ENCODE measurements around the gene NACC1. TPM values are rescaled to one million over a fixed set of nuclear protein-coding genes. Genes with fewer than 3 reads are reported as not detected.

NACC1 gene
- total and polyA plus RNA-seq, 4 donors = 0.86 to 24.7 (median 17.7) TPM

DNA sequence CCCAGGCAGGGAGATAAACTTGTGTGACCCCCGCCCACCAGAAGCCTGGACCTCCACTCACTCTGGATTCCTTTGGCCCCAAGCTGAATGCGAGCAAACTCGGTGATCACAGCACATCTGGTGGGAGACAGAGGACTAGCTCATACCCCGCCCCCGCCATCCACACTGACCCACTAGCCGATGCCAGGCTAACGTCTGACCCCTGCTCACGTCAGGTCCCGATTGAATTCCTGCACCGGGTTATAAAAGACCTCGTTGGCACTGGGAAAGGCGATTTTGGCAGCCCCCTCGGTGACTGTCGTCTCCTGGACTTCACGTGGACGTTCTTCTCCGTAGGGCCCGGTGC lies 2.2 kb upstream of the NACC1 start (continued):
- no peak for TF ChIP-seq REST (IDR thresholded peaks at IDR 0.05)
- TF ChIP-seq NR2F2 (IDR thresholded peaks at IDR 0.05) = no peak
- TF ChIP-seq HNF4A (conservative IDR thresholded peaks at IDR 0.05) = no peak
- no peak for TF ChIP-seq FOXA1 (IDR thresholded peaks at IDR 0.05)
- TF ChIP-seq EGR1 (IDR thresholded peaks at IDR 0.05; ENCODE audit: low read depth in 2 of 2) = no peak
- no peak for TF ChIP-seq RAD21 (IDR thresholded peaks at IDR 0.05)
- no peak for TF ChIP-seq CTCF (IDR thresholded peaks at IDR 0.05; ENCODE audit: low read depth, low read length, missing input control)

DNA sequence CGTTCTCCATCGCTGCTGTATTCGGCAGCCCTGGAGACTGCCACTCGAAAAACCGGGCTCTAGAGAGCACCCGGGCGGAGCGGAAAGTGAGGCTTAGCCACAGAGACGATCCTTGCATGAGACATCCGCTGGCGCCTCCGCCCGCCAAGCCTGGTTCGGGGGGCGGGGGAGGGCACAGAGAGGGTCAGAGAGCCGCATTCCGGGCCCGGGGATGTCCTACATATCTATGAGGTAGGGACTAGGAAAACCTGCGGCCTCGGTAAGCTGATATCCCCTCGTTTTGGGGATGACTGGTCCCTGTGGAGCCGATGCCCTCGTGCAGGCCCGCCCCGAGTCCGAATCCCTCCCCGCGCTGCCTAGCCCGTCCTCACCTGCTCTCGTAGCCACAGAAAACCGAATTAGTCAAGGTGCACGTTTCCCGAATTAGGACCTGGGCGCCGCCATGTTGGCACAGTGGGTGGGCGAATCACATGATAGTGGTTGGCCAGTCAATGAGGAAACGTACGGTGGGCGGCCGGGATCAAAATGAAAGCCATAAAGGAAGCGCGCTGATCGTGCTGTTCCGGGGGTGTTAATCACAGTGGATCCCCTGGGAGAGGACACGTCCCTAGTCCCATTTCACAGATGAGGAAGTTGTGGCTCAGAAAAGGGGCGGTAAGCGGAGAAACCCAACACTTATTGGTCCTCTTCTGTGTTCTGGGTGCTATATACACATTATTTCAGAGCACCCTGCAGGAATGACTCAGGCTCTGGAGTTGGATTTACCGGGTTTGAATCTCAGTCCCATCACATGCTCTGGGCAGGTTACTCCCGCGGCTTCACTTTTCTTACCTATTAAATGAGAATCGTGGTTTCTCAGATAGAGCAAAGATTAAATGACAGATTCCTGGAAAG lies 1.5 kb upstream of the NACC1 start, which contains the start of gene TRMT1:
TSS of gene TRMT1 (minus strand) at position 459 of the 894 bp plus-strand sequence. CDS start at position 118, 341 bp downstream.
- TF ChIP-seq GABPA (IDR thresholded peaks at IDR 0.05 in 1 of 2, conservative IDR thresholded peaks at IDR 0.05 in 1 of 2) (peak in 1 of 2 donors; percentile 88), FOXA1 (IDR thresholded peaks at IDR 0.05) (peak; percentile 23), TAF1 (conservative IDR thresholded peaks at IDR 0.05) (no peak), EGR1 (IDR thresholded peaks at IDR 0.05; ENCODE audit: low read depth in 2 of 2) (peak; percentile 43 to 81), JUND (IDR thresholded peaks at IDR 0.05) (peak in 1 of 2 donors; percentile 14), MAX (IDR thresholded peaks at IDR 0.05) (peak; percentile 98), HNF4G (IDR thresholded peaks at IDR 0.05) (no peak), NR2F2 (IDR thresholded peaks at IDR 0.05) (no peak), REST (IDR thresholded peaks at IDR 0.05) (peak; percentile 74), RAD21 (IDR thresholded peaks at IDR 0.05) (peak in 1 of 2 donors; percentile 42), YY1 (IDR thresholded peaks at IDR 0.05) (peak; percentile 100), SP1 (IDR thresholded peaks at IDR 0.05) (peak; percentile 55), RXRA (IDR thresholded peaks at IDR 0.05) (peak; percentile 43 to 49), FOXA2 (IDR thresholded peaks at IDR 0.05) (peak; percentile 48), HNF4A (conservative IDR thresholded peaks at IDR 0.05) (peak in 1 of 2 donors; percentile 29)
- WGBS = under 1% methylated on average over 51 of the region's 51 CpGs
- peak within 1 kb of the TSS; percentile 78 to 82 for H3K27ac ChIP-seq (ENCODE audit: low read depth in 1 of 2, low read length in 2 of 2)
- peak within 1 kb of the TSS; percentile 90 to 100 (median 93) for H3K4me3 ChIP-seq (ENCODE audit: low read depth in 1 of 3, low read length in 3 of 3)
- no peaks in the 10 kb centered on the region for H3K9me3 ChIP-seq (ENCODE audit: control insufficient read depth in 4 of 4, low read length in 3 of 4)
- peak; percentile 91 for DNase-seq (ENCODE audit: low spot score)
- peaks cover 0 to 6% (median 1%) of the 10 kb centered on the region in 4 donors for H3K36me3 ChIP-seq (ENCODE audit: control insufficient read depth in 4 of 4, insufficient read depth in 3 of 4, low read depth in 1 of 4, low read length in 3 of 4)
- H3K27me3 ChIP-seq (ENCODE audit: control insufficient read depth in 4 of 4, insufficient read depth in 4 of 4, low read length in 3 of 4) = no peaks in the 10 kb centered on the region
- peak within 1 kb of the TSS; percentile 71 to 91 for H3K9ac ChIP-seq (ENCODE audit: low read depth in 1 of 2, low read length in 2 of 2)
- H3K4me1 ChIP-seq (ENCODE audit: control insufficient read depth in 4 of 4, insufficient read depth in 4 of 4, low read length in 3 of 4) = peaks cover 12 to 40% (median 31%) of the 10 kb centered on the region in 4 donors
